Mucosa of descending colon (tissue), 3 donors: ENCODE data around the gene CDC42EP5. TPM values are rescaled to one million over a fixed set of nuclear protein-coding genes. Genes with fewer than 3 reads are reported as not detected.

Experiments used
- ATAC-seq: fragments of 200-7000 bp; cut with Tn5 transposase; one replicate; pipeline ENCODE4 v1.9.1; 2020; ENCODE audit warnings: mild to moderate bottlenecking, moderate library complexity
- DNase-seq, 3 donors: peaks; one replicate each; pipeline ENCODE4 v3.0.0-alpha.2; 2020
- H3K36me3 ChIP-seq: fragments of 200-600 bp; one replicate; pipeline ENCODE4 v1.8.0; 2021; ENCODE audit warnings: low read depth, mild to moderate bottlenecking
- H3K4me1 ChIP-seq: fragments of 200-600 bp; one replicate; pipeline ENCODE4 v1.8.0; 2021; ENCODE audit warnings: low read depth, mild to moderate bottlenecking
- H3K4me3 ChIP-seq: fragments of 200-600 bp; one replicate; pipeline ENCODE4 v1.8.0; 2021; ENCODE audit warnings: mild to moderate bottlenecking
- H3K9me3 ChIP-seq: fragments of 200-600 bp; one replicate; pipeline ENCODE4 v1.8.0; 2021; ENCODE audit warnings: mild to moderate bottlenecking
- CTCF ChIP-seq: fragments of 200-600 bp; IDR thresholded peaks from one replicate; pipeline ENCODE4 v1.8.0; 2022; ENCODE audit warnings: antibody characterized with exemption, mild to moderate bottlenecking
- intact Hi-C, 2 donors: fragments of 100-400 bp; cut with DNase I in 1 of 2; cut with micrococcal nuclease in 1 of 2; formaldehyde crosslinking; loops; one replicate each; pipeline versions ENCODE4 v1.11.0 to v1.11.1; 2022; cut with DNase I, micrococcal nuclease
- total RNA-seq, 3 donors: library from RNA; stranded (reverse); fragmentation: NEBNext Ultra II Directional in 2 of 3; extraction: Animal tissue kit (Norgen Biotek cat#: 25700) in 2 of 3; gene quantifications; one replicate each; pipeline versions ENCODE4 v1.2.1 to v1.2.4, GENCODE V29; 2021 to 2023
- donor health status: DM: no; HTN: no; CAD: no; lungs with moderate emphysema.
- donor health status: DM: no; HTN: no; CAD: no.
- donor health status: DM: no; HTN: yes; CAD: no.

Gene CDC42EP5
- total RNA-seq, 3 donors from 2014 or later = 130 to 446 (median 319) TPM

DNA sequence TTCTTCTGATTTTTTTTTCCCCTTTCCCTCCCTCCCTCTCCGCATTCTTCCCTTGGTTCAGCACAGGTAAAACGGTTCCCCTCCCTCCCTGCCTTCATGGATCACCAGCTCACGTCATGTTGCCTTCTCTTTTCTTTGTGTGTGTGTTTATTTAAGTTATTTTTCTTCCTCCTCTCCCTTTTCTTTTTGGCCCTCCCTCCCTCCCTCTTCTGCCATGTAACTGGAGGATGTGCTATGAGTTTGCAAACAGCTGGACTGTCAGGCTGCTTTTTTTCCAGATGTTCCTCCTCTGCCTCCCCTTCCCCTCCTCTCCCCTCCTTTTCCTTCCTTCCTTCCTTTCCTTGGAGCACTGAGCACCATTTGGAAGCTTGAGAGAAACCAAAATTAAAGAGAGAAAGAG lies 11.5 kb downstream of the CDC42EP5 start:
- no peak for DNase-seq
- Histone ChIP-seq H3K36me3 (peaks cover 14% of the 10 kb centered on the region), H3K9me3 (no peaks in the 10 kb centered on the region), H3K4me3 (no peak overlapping the region), H3K4me1 (peaks cover 49% of the 10 kb centered on the region)
- ATAC-seq = no peak
- TF ChIP-seq CTCF = no peak
- intact Hi-C loops = no loop called here

DNA sequence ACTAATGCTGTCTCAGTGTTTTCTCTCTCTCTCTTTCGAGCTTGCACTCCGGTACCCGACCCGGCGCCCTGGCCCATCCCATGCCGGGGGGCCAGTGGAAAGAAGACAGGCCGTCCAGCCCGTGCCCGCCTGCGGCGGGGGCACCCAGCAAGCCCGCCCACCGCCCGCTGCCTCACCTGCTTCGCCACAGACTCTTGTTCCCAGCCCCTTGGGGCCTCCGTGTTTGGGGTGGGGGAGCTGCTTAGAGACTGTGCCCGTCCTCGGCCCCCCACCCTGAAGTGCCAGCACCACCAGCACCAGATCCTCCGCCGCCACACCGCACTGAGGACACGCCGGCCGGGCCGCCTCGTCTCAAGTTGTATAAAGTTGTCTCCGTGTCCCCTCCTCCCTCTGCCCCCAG lies 11.9 kb downstream of the CDC42EP5 start:
- no peak for ATAC-seq
- Histone ChIP-seq H3K36me3 (peaks cover 16% of the 10 kb centered on the region), H3K4me3 (no peak overlapping the region), H3K4me1 (peaks cover 47% of the 10 kb centered on the region), H3K9me3 (no peaks in the 10 kb centered on the region)
- TF ChIP-seq CTCF = no peak
- intact Hi-C loops = no loop called here
- peak in 1 of 3 donors; percentile 70 for DNase-seq

- intact Hi-C loops = no loop called here
- H3K9me3 ChIP-seq = no peaks in the 10 kb centered on the region
- peaks cover 39% of the 10 kb centered on the region for H3K4me1 ChIP-seq
- no peak for TF ChIP-seq CTCF
- DNase-seq (peak in 1 of 3 donors; percentile 63), ATAC-seq (no peak)
- H3K36me3 ChIP-seq = peaks cover 22% of the 10 kb centered on the region
- H3K4me3 ChIP-seq = no peak overlapping the region
Observed at GRCh38 chr19:54460230-54461005, 12.7 kb downstream of the CDC42EP5 start.

DNA sequence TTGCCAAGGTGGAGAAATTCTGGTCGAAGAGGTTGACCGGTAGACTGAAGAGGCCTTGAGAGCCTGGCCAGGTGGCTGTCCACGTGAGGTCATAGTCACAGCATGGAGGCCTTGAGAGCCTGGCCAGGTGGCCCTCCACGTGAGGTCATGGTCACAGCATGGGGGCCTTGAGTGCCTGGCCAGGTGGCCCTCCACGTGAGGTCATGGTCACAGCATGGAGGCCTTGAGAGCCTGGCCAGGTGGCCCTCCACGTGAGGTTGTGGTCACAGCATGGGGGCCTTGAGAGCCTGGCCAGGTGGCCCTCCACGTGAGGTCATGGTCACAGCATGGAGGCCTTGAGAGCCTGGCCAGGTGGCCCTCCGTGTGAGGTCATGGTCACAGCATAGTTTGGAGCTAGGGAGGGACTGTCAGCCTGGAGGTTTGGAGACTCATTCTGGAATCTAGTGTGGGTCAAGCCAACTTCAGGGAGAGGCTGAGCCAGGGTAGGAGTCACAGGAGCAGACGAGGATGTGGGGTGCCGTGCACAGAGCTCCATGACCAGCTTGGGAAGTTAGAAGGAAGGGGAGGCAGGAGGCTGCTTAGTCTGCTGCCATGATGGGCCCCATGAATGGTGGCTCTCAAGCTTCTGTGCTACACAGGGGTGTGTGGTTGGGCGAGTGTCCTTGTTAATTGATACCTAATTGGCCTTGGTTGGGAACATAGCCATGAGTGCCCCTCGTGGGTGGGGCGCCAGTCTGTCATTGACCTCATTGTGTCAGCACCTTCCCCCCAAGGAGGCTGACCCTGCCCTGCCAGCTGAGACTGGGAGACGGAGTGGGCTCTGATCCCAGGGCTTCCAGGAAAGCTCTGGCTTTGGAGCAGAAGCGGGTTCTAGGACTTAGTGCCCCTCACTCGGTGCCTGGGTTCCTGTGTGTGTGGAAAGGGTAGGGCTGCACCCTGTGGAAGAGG lies 13.5 kb downstream of the CDC42EP5 start:
- intact Hi-C loops = no loop called here
- peaks cover 28% of the 10 kb centered on the region for H3K36me3 ChIP-seq
- H3K4me3 ChIP-seq = no peak overlapping the region
- ATAC-seq = no peak
- no peaks in the 10 kb centered on the region for H3K9me3 ChIP-seq
- H3K4me1 ChIP-seq = peaks cover 38% of the 10 kb centered on the region
- DNase-seq = peak in 1 of 3 donors; percentile 49
- TF ChIP-seq CTCF = no peak

- Histone ChIP-seq H3K4me3 (no peak overlapping the region), H3K4me1 (peaks cover 30% of the 10 kb centered on the region), H3K36me3 (peaks cover 33% of the 10 kb centered on the region), H3K9me3 (no peaks in the 10 kb centered on the region)
- no peak for TF ChIP-seq CTCF
- ATAC-seq (no peak), DNase-seq (peak in 1 of 3 donors; percentile 49)
- intact Hi-C loops = no loop called here
Observed at GRCh38 chr19:54458648-54459281, 14.3 kb downstream of the CDC42EP5 start.
